HEK293 (cell line): ENCODE data around the gene SYNE3.

ENCODE experiments used
- KLF16 ChIP-seq: fragments of 450-650 bp; formaldehyde crosslinking; IDR thresholded peaks from 2 replicates; pipeline ENCODE4 v1.5.1; 2017; ENCODE audit warnings: missing biosample characterization, missing genetic modification characterization
- SCRT1 ChIP-seq: fragments of 450-650 bp; formaldehyde crosslinking; IDR thresholded peaks from 2 replicates; pipeline ENCODE4 v1.5.1; 2016; ENCODE audit warnings: missing biosample characterization, missing genetic modification characterization, borderline replicate concordance
- SETDB1 ChIP-seq: IDR thresholded peaks from one replicate; pipeline ENCODE4 v1.6.1; 2017; ENCODE audit warnings: mild to moderate bottlenecking, low read length, moderate library complexity, mixed read lengths; ENCODE audit not compliant: insufficient read length
- SP3 ChIP-seq: fragments of 450-650 bp; formaldehyde crosslinking; IDR thresholded peaks from 2 replicates; pipeline ENCODE4 v1.5.1; 2016; ENCODE audit warnings: missing biosample characterization, missing genetic modification characterization
- SP7 ChIP-seq: fragments of 450-650 bp; formaldehyde crosslinking; IDR thresholded peaks from 2 replicates; pipeline ENCODE4 v1.5.1; 2016; ENCODE audit warnings: missing biosample characterization, missing genetic modification characterization
- ZBTB6 ChIP-seq: fragments of 450-650 bp; formaldehyde crosslinking; IDR thresholded peaks from 2 replicates; pipeline ENCODE4 v1.5.1; 2017; ENCODE audit warnings: missing biosample characterization, missing genetic modification characterization
- ZNF114 ChIP-seq: fragments of 450-650 bp; formaldehyde crosslinking; IDR thresholded peaks from 2 replicates; pipeline ENCODE4 v1.5.0; 2017; ENCODE audit warnings: missing biosample characterization, missing genetic modification characterization
- ZNF140 ChIP-seq: fragments of 450-650 bp; formaldehyde crosslinking; IDR thresholded peaks from 2 replicates; pipeline ENCODE4 v1.5.1; 2016; ENCODE audit warnings: missing biosample characterization, missing genetic modification characterization
- ZNF214 ChIP-seq: fragments of 450-650 bp; formaldehyde crosslinking; IDR thresholded peaks from 2 replicates; pipeline ENCODE4 v1.5.1; 2017; ENCODE audit warnings: missing biosample characterization, mild to moderate bottlenecking, missing genetic modification characterization, borderline replicate concordance
- ZNF391 ChIP-seq: fragments of 450-650 bp; formaldehyde crosslinking; IDR thresholded peaks from 2 replicates; pipeline ENCODE4 v1.5.1; 2016; ENCODE audit warnings: low read depth, missing biosample characterization, missing genetic modification characterization, borderline replicate concordance
- ZNF423 ChIP-seq: fragments of 450-650 bp; formaldehyde crosslinking; IDR thresholded peaks from 2 replicates; pipeline ENCODE4 v1.5.1; 2016; ENCODE audit warnings: missing biosample characterization, missing genetic modification characterization
- ZNF529 ChIP-seq: fragments of 450-650 bp; formaldehyde crosslinking; IDR thresholded peaks from 2 replicates; pipeline ENCODE4 v1.5.1; 2017; ENCODE audit warnings: missing genetic modification characterization, missing biosample characterization; ENCODE audit not compliant: insufficient replicate concordance
- ZNF530 ChIP-seq: fragments of 450-650 bp; formaldehyde crosslinking; IDR thresholded peaks from 2 replicates; pipeline ENCODE4 v1.5.1; 2016; ENCODE audit warnings: low read depth, missing biosample characterization, missing genetic modification characterization
- ZNF580 ChIP-seq: fragments of 450-650 bp; formaldehyde crosslinking; IDR thresholded peaks from 2 replicates; pipeline ENCODE4 v1.5.1; 2016; ENCODE audit warnings: missing biosample characterization, missing genetic modification characterization
- ZNF585B ChIP-seq: fragments of 450-650 bp; formaldehyde crosslinking; IDR thresholded peaks from 2 replicates; pipeline ENCODE4 v1.5.1; 2016; ENCODE audit warnings: missing biosample characterization, missing genetic modification characterization
- ZNF600 ChIP-seq: fragments of 450-650 bp; formaldehyde crosslinking; IDR thresholded peaks from 2 replicates; pipeline ENCODE4 v1.5.1; 2016; ENCODE audit warnings: missing biosample characterization, missing genetic modification characterization
- ZNF677 ChIP-seq: fragments of 450-650 bp; IDR thresholded peaks from 2 replicates; pipeline ENCODE4 v1.5.0; 2018; ENCODE audit warnings: missing biosample characterization, mild to moderate bottlenecking, missing genetic modification characterization, moderate library complexity
- ZNF707 ChIP-seq: fragments of 450-650 bp; formaldehyde crosslinking; IDR thresholded peaks from 2 replicates; pipeline ENCODE4 v1.5.1; 2016; ENCODE audit warnings: missing biosample characterization, missing genetic modification characterization
- TF ChIP-seq, protein P1 (sequence below): fragments of 450-650 bp; formaldehyde crosslinking; IDR thresholded peaks from 2 replicates; pipeline ENCODE4 v1.5.1; 2016; ENCODE audit warnings: missing biosample characterization, missing genetic modification characterization
- TF ChIP-seq, protein P2 (sequence below): fragments of 450-650 bp; formaldehyde crosslinking; IDR thresholded peaks from 2 replicates; pipeline ENCODE4 v1.5.1; 2016; ENCODE audit warnings: missing biosample characterization, missing genetic modification characterization, borderline replicate concordance
- TF ChIP-seq, protein P3 (sequence below): fragments of 450-650 bp; formaldehyde crosslinking; IDR thresholded peaks from 2 replicates; pipeline ENCODE4 v1.5.1; 2017; ENCODE audit warnings: missing biosample characterization, missing genetic modification characterization
- TF ChIP-seq, protein P4 (sequence below): fragments of 450-650 bp; formaldehyde crosslinking; IDR thresholded peaks from 2 replicates; pipeline ENCODE4 v1.5.1; 2016; ENCODE audit warnings: missing biosample characterization, missing genetic modification characterization

The SYNE3 gene

GRCh38 chr14:95534299-95535225, 18.1 kb upstream of the SYNE3 start, which contains the start of gene GLRX5 (continued):
- TF ChIP-seq, protein P1, sequence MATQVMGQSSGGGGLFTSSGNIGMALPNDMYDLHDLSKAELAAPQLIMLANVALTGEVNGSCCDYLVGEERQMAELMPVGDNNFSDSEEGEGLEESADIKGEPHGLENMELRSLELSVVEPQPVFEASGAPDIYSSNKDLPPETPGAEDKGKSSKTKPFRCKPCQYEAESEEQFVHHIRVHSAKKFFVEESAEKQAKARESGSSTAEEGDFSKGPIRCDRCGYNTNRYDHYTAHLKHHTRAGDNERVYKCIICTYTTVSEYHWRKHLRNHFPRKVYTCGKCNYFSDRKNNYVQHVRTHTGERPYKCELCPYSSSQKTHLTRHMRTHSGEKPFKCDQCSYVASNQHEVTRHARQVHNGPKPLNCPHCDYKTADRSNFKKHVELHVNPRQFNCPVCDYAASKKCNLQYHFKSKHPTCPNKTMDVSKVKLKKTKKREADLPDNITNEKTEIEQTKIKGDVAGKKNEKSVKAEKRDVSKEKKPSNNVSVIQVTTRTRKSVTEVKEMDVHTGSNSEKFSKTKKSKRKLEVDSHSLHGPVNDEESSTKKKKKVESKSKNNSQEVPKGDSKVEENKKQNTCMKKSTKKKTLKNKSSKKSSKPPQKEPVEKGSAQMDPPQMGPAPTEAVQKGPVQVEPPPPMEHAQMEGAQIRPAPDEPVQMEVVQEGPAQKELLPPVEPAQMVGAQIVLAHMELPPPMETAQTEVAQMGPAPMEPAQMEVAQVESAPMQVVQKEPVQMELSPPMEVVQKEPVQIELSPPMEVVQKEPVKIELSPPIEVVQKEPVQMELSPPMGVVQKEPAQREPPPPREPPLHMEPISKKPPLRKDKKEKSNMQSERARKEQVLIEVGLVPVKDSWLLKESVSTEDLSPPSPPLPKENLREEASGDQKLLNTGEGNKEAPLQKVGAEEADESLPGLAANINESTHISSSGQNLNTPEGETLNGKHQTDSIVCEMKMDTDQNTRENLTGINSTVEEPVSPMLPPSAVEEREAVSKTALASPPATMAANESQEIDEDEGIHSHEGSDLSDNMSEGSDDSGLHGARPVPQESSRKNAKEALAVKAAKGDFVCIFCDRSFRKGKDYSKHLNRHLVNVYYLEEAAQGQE = no peak
- TF ChIP-seq ZNF585B (tag by site-specific recombination) (no peak), ZNF600 (tag by site-specific recombination) (peak; percentile 54), SCRT1 (tag by site-specific recombination) (no peak), ZNF530 (tag by site-specific recombination) (no peak), ZNF423 (0 out of 2 replicates have a peak, but pooled peaks have one; percentile 14), SP3 (tag by site-specific recombination) (peak; percentile 94), ZNF580 (tag by site-specific recombination) (peak; percentile 95), ZBTB6 (peak; percentile 93), KLF16 (tag by site-specific recombination) (peak; percentile 64), SETDB1 (no peak), ZNF677 (tag by site-specific recombination) (no peak), ZNF529 (no peak), ZNF391 (tag by site-specific recombination) (0 out of 2 replicates have a peak, but pooled peaks have one; percentile 60), ZNF140 (tag by site-specific recombination) (no peak), ZNF707 (tag by site-specific recombination) (no peak), ZNF214 (tag by site-specific recombination) (no peak), ZNF114 (no peak), SP7 (tag by site-specific recombination) (peak; percentile 68)
- TF ChIP-seq, protein P2, sequence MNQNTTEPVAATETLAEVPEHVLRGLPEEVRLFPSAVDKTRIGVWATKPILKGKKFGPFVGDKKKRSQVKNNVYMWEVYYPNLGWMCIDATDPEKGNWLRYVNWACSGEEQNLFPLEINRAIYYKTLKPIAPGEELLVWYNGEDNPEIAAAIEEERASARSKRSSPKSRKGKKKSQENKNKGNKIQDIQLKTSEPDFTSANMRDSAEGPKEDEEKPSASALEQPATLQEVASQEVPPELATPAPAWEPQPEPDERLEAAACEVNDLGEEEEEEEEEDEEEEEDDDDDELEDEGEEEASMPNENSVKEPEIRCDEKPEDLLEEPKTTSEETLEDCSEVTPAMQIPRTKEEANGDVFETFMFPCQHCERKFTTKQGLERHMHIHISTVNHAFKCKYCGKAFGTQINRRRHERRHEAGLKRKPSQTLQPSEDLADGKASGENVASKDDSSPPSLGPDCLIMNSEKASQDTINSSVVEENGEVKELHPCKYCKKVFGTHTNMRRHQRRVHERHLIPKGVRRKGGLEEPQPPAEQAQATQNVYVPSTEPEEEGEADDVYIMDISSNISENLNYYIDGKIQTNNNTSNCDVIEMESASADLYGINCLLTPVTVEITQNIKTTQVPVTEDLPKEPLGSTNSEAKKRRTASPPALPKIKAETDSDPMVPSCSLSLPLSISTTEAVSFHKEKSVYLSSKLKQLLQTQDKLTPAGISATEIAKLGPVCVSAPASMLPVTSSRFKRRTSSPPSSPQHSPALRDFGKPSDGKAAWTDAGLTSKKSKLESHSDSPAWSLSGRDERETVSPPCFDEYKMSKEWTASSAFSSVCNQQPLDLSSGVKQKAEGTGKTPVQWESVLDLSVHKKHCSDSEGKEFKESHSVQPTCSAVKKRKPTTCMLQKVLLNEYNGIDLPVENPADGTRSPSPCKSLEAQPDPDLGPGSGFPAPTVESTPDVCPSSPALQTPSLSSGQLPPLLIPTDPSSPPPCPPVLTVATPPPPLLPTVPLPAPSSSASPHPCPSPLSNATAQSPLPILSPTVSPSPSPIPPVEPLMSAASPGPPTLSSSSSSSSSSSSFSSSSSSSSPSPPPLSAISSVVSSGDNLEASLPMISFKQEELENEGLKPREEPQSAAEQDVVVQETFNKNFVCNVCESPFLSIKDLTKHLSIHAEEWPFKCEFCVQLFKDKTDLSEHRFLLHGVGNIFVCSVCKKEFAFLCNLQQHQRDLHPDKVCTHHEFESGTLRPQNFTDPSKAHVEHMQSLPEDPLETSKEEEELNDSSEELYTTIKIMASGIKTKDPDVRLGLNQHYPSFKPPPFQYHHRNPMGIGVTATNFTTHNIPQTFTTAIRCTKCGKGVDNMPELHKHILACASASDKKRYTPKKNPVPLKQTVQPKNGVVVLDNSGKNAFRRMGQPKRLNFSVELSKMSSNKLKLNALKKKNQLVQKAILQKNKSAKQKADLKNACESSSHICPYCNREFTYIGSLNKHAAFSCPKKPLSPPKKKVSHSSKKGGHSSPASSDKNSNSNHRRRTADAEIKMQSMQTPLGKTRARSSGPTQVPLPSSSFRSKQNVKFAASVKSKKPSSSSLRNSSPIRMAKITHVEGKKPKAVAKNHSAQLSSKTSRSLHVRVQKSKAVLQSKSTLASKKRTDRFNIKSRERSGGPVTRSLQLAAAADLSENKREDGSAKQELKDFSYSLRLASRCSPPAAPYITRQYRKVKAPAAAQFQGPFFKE (tag by site-specific recombination) = no peak
- TF ChIP-seq, protein P3, sequence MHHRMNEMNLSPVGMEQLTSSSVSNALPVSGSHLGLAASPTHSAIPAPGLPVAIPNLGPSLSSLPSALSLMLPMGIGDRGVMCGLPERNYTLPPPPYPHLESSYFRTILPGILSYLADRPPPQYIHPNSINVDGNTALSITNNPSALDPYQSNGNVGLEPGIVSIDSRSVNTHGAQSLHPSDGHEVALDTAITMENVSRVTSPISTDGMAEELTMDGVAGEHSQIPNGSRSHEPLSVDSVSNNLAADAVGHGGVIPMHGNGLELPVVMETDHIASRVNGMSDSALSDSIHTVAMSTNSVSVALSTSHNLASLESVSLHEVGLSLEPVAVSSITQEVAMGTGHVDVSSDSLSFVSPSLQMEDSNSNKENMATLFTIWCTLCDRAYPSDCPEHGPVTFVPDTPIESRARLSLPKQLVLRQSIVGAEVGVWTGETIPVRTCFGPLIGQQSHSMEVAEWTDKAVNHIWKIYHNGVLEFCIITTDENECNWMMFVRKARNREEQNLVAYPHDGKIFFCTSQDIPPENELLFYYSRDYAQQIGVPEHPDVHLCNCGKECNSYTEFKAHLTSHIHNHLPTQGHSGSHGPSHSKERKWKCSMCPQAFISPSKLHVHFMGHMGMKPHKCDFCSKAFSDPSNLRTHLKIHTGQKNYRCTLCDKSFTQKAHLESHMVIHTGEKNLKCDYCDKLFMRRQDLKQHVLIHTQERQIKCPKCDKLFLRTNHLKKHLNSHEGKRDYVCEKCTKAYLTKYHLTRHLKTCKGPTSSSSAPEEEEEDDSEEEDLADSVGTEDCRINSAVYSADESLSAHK (tag by site-specific recombination) = no peak
- TF ChIP-seq, protein P4, sequence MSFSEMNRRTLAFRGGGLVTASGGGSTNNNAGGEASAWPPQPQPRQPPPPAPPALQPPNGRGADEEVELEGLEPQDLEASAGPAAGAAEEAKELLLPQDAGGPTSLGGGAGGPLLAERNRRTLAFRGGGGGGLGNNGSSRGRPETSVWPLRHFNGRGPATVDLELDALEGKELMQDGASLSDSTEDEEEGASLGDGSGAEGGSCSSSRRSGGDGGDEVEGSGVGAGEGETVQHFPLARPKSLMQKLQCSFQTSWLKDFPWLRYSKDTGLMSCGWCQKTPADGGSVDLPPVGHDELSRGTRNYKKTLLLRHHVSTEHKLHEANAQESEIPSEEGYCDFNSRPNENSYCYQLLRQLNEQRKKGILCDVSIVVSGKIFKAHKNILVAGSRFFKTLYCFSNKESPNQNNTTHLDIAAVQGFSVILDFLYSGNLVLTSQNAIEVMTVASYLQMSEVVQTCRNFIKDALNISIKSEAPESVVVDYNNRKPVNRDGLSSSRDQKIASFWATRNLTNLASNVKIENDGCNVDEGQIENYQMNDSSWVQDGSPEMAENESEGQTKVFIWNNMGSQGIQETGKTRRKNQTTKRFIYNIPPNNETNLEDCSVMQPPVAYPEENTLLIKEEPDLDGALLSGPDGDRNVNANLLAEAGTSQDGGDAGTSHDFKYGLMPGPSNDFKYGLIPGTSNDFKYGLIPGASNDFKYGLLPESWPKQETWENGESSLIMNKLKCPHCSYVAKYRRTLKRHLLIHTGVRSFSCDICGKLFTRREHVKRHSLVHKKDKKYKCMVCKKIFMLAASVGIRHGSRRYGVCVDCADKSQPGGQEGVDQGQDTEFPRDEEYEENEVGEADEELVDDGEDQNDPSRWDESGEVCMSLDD (tag by site-specific recombination) = no peak
